Lower lobe of right lung (tissue), 2 donors: ENCODE results near the gene DHRS12. TPM values are rescaled to one million over a fixed set of nuclear protein-coding genes. Genes with fewer than 3 reads are reported as not detected.

ENCODE experiments used
- ATAC-seq, 2 donors: fragments of 200-7000 bp; cut with Tn5 transposase; one replicate each; pipeline ENCODE4 v1.9.1; 2020 to 2022; ENCODE audit warnings: mild to moderate bottlenecking in 2 of 2, moderate library complexity in 2 of 2
- DNase-seq: peaks from one replicate; pipeline ENCODE4 v3.0.0-alpha.2; 2020
- H3K27ac ChIP-seq: fragments of 200-600 bp; one replicate; pipeline ENCODE4 v1.8.0; 2022
- H3K27me3 ChIP-seq: fragments of 200-600 bp; one replicate; pipeline ENCODE4 v1.8.0; 2022; ENCODE audit warnings: low read depth
- H3K36me3 ChIP-seq: fragments of 200-600 bp; one replicate; pipeline ENCODE4 v1.8.0; 2022; ENCODE audit warnings: mild to moderate bottlenecking
- H3K4me1 ChIP-seq: fragments of 200-600 bp; one replicate; pipeline ENCODE4 v1.8.0; 2022
- H3K4me3 ChIP-seq: fragments of 200-600 bp; one replicate; pipeline ENCODE4 v1.8.0; 2022; ENCODE audit warnings: mild to moderate bottlenecking
- H3K9me3 ChIP-seq: fragments of 200-600 bp; one replicate; pipeline ENCODE4 v1.8.0; 2022
- intact Hi-C: fragments of 100-400 bp; cut with DNase I; formaldehyde crosslinking; loops from one replicate; pipeline ENCODE4 v1.11.0; 2022
- total RNA-seq: library from RNA; stranded (reverse); fragmentation: NEBNext Ultra II Directional; extraction: Animal tissue kit (Norgen Biotek cat#: 25700); gene quantifications from one replicate; pipeline ENCODE4 v1.2.1, GENCODE V29; 2021
- TF ChIP-seq, protein P1 (sequence below): fragments of 200-600 bp; IDR thresholded peaks from one replicate; pipeline ENCODE4 v1.8.0; 2022; ENCODE audit warnings: antibody characterized with exemption, mild to moderate bottlenecking
- donor health status: DM: no; HTN: yes; CAD: no; lungs with severe emphysema.

The DHRS12 gene
- total RNA-seq, 1 donor from 2014 or later, result 13.4 TPM

DNA sequence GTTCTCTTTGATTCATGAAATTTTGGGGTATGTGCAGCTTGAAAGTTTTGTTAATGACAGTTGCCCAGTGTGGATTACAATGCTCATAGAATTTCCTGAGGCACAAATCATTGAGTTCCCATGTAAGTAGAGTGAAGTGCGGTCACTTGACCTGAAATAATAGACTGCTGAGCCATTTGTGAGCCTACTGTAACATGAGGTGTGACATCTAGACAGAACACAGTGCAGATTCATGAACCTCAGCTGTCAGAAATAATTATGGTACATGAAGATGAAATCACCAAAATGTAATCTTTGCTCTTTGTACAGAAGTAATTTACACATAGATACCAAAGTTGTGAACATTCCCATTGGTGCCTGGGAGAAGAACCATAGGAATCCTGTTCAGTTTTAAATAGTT, 84.6 kb downstream of the DHRS12 start:
- no peaks in the 10 kb centered on the region for H3K4me1 ChIP-seq
- H3K27ac ChIP-seq, result no peak overlapping the region
- no peak for ATAC-seq
- no peak overlapping the region for H3K4me3 ChIP-seq
- H3K27me3 ChIP-seq, result no peaks in the 10 kb centered on the region
- TF ChIP-seq, protein P1, sequence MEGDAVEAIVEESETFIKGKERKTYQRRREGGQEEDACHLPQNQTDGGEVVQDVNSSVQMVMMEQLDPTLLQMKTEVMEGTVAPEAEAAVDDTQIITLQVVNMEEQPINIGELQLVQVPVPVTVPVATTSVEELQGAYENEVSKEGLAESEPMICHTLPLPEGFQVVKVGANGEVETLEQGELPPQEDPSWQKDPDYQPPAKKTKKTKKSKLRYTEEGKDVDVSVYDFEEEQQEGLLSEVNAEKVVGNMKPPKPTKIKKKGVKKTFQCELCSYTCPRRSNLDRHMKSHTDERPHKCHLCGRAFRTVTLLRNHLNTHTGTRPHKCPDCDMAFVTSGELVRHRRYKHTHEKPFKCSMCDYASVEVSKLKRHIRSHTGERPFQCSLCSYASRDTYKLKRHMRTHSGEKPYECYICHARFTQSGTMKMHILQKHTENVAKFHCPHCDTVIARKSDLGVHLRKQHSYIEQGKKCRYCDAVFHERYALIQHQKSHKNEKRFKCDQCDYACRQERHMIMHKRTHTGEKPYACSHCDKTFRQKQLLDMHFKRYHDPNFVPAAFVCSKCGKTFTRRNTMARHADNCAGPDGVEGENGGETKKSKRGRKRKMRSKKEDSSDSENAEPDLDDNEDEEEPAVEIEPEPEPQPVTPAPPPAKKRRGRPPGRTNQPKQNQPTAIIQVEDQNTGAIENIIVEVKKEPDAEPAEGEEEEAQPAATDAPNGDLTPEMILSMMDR, result no peak
- H3K36me3 ChIP-seq, result no peaks in the 10 kb centered on the region
- H3K9me3 ChIP-seq, result no peaks in the 10 kb centered on the region
- DNase-seq, result no peak
- intact Hi-C loops, result no loop called here

Other genes starting within 250 kb of the DHRS12 start
- gene WDFY2, start 219.7 kb downstream of the DHRS12 start, total RNA-seq, result 16.6 TPM
- gene TMEM272, start 41.0 kb upstream of the DHRS12 start, total RNA-seq, result 0.09 TPM
- not detected for gene CCDC70, start 57.8 kb upstream of the DHRS12 start, total RNA-seq
- 6.3 TPM for gene ATP7B, start 207.3 kb upstream of the DHRS12 start, total RNA-seq
- 34.5 TPM for gene ALG11, start 208.2 kb upstream of the DHRS12 start, total RNA-seq
- 18.4 TPM for gene UTP14C, start 220.5 kb upstream of the DHRS12 start, total RNA-seq